DOHH2 (cell line): Measurements from ENCODE around the gene STRA6.

Experiments
- H3F3A ChIP-seq: fragments of 200-600 bp; sonication (generic), shearing (Covaris generic); 2 replicates; pipeline ENCODE4 v1.6.0; 2016; ENCODE audit warnings: antibody characterized with exemption, mild to moderate bottlenecking; ENCODE audit not compliant: control insufficient read depth, insufficient read depth
- H3K27ac ChIP-seq: fragments of 200-600 bp; sonication (generic); 2 replicates; pipeline ENCODE4 v1.5.1; 2014; ENCODE audit warnings: low read depth, mild to moderate bottlenecking, low read length, moderate library complexity
- H3K27me3 ChIP-seq: fragments of 200-600 bp; sonication (generic); 2 replicates; pipeline ENCODE4 v1.6.1; 2014; ENCODE audit warnings: mild to moderate bottlenecking, low read length, mixed read lengths; ENCODE audit not compliant: control insufficient read depth
- H3K36me3 ChIP-seq: fragments of 200-600 bp; sonication (generic); 2 replicates; pipeline ENCODE4 v1.6.1; 2014; ENCODE audit warnings: mild to moderate bottlenecking, low read length, moderate library complexity, mixed read lengths; ENCODE audit not compliant: control insufficient read depth
- H3K4me1 ChIP-seq: fragments of 200-600 bp; sonication (generic); 2 replicates; pipeline ENCODE4 v1.6.1; 2014; ENCODE audit warnings: mild to moderate bottlenecking, low read length, mixed read lengths; ENCODE audit not compliant: control insufficient read depth
- H3K4me2 ChIP-seq: fragments of 200-600 bp; sonication (generic); 2 replicates; pipeline ENCODE4 v1.6.0; 2014; ENCODE audit warnings: mild to moderate bottlenecking, low read length, moderate library complexity
- H3K4me3 ChIP-seq: fragments of 200-600 bp; sonication (generic); 2 replicates; pipeline ENCODE4 v1.5.1; 2014; ENCODE audit warnings: mild to moderate bottlenecking, low read length, mixed read lengths
- H3K79me2 ChIP-seq: fragments of 200-600 bp; sonication (generic); 2 replicates; pipeline ENCODE4 v1.6.1; 2014; ENCODE audit warnings: mild to moderate bottlenecking, low read length, mixed read lengths; ENCODE audit not compliant: control insufficient read depth
- H3K9me2 ChIP-seq: fragments of 200-600 bp; sonication (generic); replicated peaks from 2 replicates; pipeline ENCODE4 v1.6.1; 2014; ENCODE audit warnings: mild to moderate bottlenecking, low read length, mixed read lengths; ENCODE audit not compliant: control insufficient read depth
- H3K9me3 ChIP-seq: fragments of 200-600 bp; sonication (generic); 2 replicates; pipeline ENCODE4 v1.6.1; 2014; ENCODE audit warnings: antibody characterized with exemption, low read length, mixed read lengths; ENCODE audit not compliant: control insufficient read depth, insufficient read depth
- H4K20me1 ChIP-seq: fragments of 200-600 bp; sonication (generic); 2 replicates; pipeline ENCODE4 v1.6.0; 2014; ENCODE audit warnings: low read depth, mild to moderate bottlenecking, antibody characterized with exemption, low read length, moderate library complexity; ENCODE audit not compliant: control insufficient read depth, insufficient read depth
- EZH2phosphoT487 ChIP-seq: fragments of 200-600 bp; sonication (generic); IDR thresholded peaks from 2 replicates; pipeline ENCODE4 v1.6.1; 2017; ENCODE audit warnings: borderline replicate concordance, mild to moderate bottlenecking, antibody characterized with exemption, low read length, moderate library complexity, mixed read lengths
- TF ChIP-seq, protein P1 (sequence below): fragments of 200-600 bp; sonication (generic); IDR thresholded peaks from one replicate; pipeline ENCODE4 v1.5.1; 2014; ENCODE audit warnings: antibody characterized with exemption, mild to moderate bottlenecking, low read depth, low read length; ENCODE audit not compliant: poor library complexity, severe bottlenecking

Gene STRA6

DNA sequence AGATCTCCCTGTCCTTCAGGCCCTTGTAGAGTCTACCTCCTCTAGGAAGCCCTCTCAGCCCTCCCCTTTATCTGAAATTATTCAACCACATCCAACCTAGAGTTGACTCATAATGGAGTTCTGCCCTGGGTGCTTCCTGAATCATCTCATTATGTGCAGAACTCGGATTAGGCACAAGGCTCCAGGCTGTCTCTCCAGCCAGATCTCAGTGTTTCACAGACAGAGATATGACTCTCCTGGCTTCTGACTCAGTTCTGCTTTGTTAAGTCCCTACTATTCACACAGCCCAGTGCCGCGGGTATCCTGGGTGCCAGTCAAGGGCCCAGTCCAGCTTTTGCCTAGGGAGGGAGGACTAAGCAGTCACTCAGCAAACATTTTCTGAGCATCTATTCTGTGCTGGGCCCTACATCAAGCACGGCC is 9.3 kb downstream of the STRA6 start:
- Histone ChIP-seq H3K9me2 (no peaks in the 10 kb centered on the region), H3K27me3 (no peaks in the 10 kb centered on the region), H3K9me3 (no peaks in the 10 kb centered on the region), H3K27ac (no peak overlapping the region), H4K20me1 (no peaks in the 10 kb centered on the region), H3K79me2 (no peaks in the 10 kb centered on the region), H3K4me2 (no peak overlapping the region), H3K4me3 (no peak overlapping the region), H3F3A (no peaks in the 10 kb centered on the region), H3K36me3 (no peaks in the 10 kb centered on the region), H3K4me1 (no peaks in the 10 kb centered on the region)
- TF ChIP-seq, protein P1, sequence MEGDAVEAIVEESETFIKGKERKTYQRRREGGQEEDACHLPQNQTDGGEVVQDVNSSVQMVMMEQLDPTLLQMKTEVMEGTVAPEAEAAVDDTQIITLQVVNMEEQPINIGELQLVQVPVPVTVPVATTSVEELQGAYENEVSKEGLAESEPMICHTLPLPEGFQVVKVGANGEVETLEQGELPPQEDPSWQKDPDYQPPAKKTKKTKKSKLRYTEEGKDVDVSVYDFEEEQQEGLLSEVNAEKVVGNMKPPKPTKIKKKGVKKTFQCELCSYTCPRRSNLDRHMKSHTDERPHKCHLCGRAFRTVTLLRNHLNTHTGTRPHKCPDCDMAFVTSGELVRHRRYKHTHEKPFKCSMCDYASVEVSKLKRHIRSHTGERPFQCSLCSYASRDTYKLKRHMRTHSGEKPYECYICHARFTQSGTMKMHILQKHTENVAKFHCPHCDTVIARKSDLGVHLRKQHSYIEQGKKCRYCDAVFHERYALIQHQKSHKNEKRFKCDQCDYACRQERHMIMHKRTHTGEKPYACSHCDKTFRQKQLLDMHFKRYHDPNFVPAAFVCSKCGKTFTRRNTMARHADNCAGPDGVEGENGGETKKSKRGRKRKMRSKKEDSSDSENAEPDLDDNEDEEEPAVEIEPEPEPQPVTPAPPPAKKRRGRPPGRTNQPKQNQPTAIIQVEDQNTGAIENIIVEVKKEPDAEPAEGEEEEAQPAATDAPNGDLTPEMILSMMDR, result no peak
- TF ChIP-seq EZH2phosphoT487, result no peak

DNA sequence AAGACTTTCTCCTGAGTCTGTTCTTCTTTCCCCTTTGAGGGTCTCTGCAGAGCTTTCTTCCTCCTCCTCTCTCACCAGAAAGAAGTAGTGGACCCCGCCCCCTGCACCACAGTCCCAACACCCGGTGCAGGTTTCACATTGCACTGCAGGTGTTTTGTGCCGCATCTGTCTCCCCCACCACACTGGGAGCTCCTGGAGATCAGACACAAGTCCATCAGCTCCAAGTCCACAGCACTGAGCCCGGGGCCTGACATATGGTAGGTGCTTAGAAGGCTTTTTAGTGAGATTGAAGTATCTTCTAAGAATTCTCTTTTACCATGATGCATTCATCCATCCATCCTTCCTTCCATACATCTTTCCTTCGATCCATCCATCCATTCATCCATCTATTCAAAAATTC is 9.8 kb downstream of the STRA6 start:
- TF ChIP-seq EZH2phosphoT487, result no peak
- TF ChIP-seq, protein P1, result no peak
- no peaks in the 10 kb centered on the region for H3K36me3 ChIP-seq
- H3K79me2 ChIP-seq, result no peaks in the 10 kb centered on the region
- H3K4me3 ChIP-seq, result no peak overlapping the region
- no peaks in the 10 kb centered on the region for H3K27me3 ChIP-seq
- no peak overlapping the region for H3K4me2 ChIP-seq
- H3K27ac ChIP-seq, result no peak overlapping the region
- no peaks in the 10 kb centered on the region for H4K20me1 ChIP-seq
- H3K9me2 ChIP-seq, result no peaks in the 10 kb centered on the region
- no peaks in the 10 kb centered on the region for H3K4me1 ChIP-seq
- no peaks in the 10 kb centered on the region for H3K9me3 ChIP-seq
- no peaks in the 10 kb centered on the region for H3F3A ChIP-seq

DNA sequence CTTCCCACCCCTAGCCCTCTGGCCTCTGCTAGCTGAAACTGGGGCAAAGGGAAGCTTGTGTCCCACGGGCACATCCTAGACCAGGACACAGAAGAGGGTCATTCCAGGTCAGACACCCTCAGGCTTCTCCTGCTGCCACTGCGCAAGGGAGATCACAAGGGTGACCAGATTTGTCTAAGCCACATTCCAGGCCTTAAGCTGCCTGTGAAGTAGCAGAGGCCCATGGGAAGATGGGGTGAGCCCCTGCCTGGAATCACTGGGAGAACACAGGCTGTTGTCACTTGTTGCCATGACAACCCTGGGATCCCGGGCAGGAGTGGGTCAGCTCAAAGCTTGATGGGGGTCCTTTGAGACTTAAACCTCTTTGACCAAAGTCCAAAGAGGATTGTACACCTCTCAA is 10.8 kb downstream of the STRA6 start:
- TF ChIP-seq EZH2phosphoT487, result no peak
- TF ChIP-seq, protein P1, result no peak
- H3K4me3 ChIP-seq, result no peak overlapping the region

DNA sequence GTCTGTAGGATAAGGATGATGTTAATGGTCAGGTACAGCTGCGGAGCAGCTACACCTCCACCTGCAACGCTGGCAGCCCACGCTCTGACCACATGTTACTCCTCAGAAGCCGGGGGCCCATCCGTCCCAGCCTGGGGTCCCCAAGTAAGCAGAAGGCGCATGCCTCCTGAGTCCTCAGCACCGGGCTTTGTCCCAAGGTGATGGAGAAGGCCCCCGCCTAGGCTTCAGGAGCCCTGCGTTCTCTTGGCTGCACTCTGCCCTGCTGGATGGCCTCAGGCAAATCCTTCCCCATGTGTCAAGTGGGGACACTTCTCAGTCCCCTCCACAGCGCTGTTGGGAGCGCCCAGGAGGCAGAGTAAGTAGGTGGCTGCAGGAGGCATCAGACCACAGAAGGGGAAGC is 14.4 kb downstream of the STRA6 start:
- Histone ChIP-seq H3F3A (no peaks in the 10 kb centered on the region), H3K4me1 (no peaks in the 10 kb centered on the region), H4K20me1 (no peaks in the 10 kb centered on the region), H3K27ac (no peak overlapping the region), H3K9me3 (no peaks in the 10 kb centered on the region), H3K9me2 (no peaks in the 10 kb centered on the region), H3K4me2 (no peak overlapping the region), H3K27me3 (no peaks in the 10 kb centered on the region), H3K36me3 (no peaks in the 10 kb centered on the region), H3K79me2 (no peaks in the 10 kb centered on the region), H3K4me3 (no peak overlapping the region)
- TF ChIP-seq, protein P1, result no peak
- TF ChIP-seq EZH2phosphoT487, result no peak

More for the DNA sequence above, 10.8 kb downstream of the STRA6 start:
- H3K27ac ChIP-seq, result no peak overlapping the region
- no peaks in the 10 kb centered on the region for H3K9me3 ChIP-seq
- H3K79me2 ChIP-seq, result no peaks in the 10 kb centered on the region
- H3F3A ChIP-seq, result no peaks in the 10 kb centered on the region
- no peak overlapping the region for H3K4me2 ChIP-seq
- H3K9me2 ChIP-seq, result no peaks in the 10 kb centered on the region
- H3K36me3 ChIP-seq, result no peaks in the 10 kb centered on the region
- H3K27me3 ChIP-seq, result no peaks in the 10 kb centered on the region
- no peaks in the 10 kb centered on the region for H3K4me1 ChIP-seq
- H4K20me1 ChIP-seq, result no peaks in the 10 kb centered on the region
